Hepatocyte (in vitro differentiated cells): ENCODE results near the gene DENND1A.

Source experiments
- EZH2 ChIP-seq: fragments of 200-600 bp; sonication (generic); IDR thresholded peaks from 2 replicates; pipeline ENCODE4 v1.6.1; 2016; ENCODE audit warnings: antibody characterized with exemption, mild to moderate bottlenecking, borderline replicate concordance
- TF ChIP-seq, protein P1 (sequence below): fragments of 200-600 bp; sonication (generic); IDR thresholded peaks from 2 replicates; pipeline ENCODE4 v1.5.1; 2016; ENCODE audit warnings: antibody characterized with exemption, mild to moderate bottlenecking; ENCODE audit not compliant: poor library complexity

- TF ChIP-seq, protein P1, sequence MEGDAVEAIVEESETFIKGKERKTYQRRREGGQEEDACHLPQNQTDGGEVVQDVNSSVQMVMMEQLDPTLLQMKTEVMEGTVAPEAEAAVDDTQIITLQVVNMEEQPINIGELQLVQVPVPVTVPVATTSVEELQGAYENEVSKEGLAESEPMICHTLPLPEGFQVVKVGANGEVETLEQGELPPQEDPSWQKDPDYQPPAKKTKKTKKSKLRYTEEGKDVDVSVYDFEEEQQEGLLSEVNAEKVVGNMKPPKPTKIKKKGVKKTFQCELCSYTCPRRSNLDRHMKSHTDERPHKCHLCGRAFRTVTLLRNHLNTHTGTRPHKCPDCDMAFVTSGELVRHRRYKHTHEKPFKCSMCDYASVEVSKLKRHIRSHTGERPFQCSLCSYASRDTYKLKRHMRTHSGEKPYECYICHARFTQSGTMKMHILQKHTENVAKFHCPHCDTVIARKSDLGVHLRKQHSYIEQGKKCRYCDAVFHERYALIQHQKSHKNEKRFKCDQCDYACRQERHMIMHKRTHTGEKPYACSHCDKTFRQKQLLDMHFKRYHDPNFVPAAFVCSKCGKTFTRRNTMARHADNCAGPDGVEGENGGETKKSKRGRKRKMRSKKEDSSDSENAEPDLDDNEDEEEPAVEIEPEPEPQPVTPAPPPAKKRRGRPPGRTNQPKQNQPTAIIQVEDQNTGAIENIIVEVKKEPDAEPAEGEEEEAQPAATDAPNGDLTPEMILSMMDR: no peak
- TF ChIP-seq EZH2: no peak
These were observed 214.7 kb downstream of the DENND1A start for GRCh38 chr9:123715258-123715657.
